GM23248 (cell line): ENCODE results near the gene TGFB1I1. TPM values are rescaled to one million over a fixed set of nuclear protein-coding genes. Genes with fewer than 3 reads are reported as not detected.

Source experiments
- DNase-seq: peaks from one replicate; pipeline ENCODE4 v3.0.0-alpha.2; 2015
- H2AFZ ChIP-seq: fragments of 200-600 bp; sonication (generic); 2 replicates; pipeline ENCODE4 v1.6.1; 2016; ENCODE audit warnings: antibody characterized with exemption
- H3F3A ChIP-seq: fragments of 200-600 bp; sonication (generic); 2 replicates; pipeline ENCODE4 v1.6.1; 2016; ENCODE audit warnings: mild to moderate bottlenecking, antibody characterized with exemption, mixed run types; ENCODE audit not compliant: insufficient read depth
- H3K27ac ChIP-seq: fragments of 200-600 bp; sonication (generic); 2 replicates; pipeline ENCODE4 v1.5.1; 2016; ENCODE audit warnings: mild to moderate bottlenecking
- H3K27me3 ChIP-seq: fragments of 200-600 bp; sonication (generic); replicated peaks from 2 replicates; pipeline ENCODE4 v1.6.1; 2016; ENCODE audit warnings: mild to moderate bottlenecking; ENCODE audit not compliant: insufficient read depth
- H3K36me3 ChIP-seq: fragments of 200-600 bp; sonication (generic); 2 replicates; pipeline ENCODE4 v1.6.1; 2016; ENCODE audit warnings: low read depth, mild to moderate bottlenecking
- H3K4me1 ChIP-seq: fragments of 200-600 bp; sonication (generic); 2 replicates; pipeline ENCODE4 v1.6.1; 2016; ENCODE audit warnings: mild to moderate bottlenecking; ENCODE audit not compliant: insufficient read depth
- H3K4me2 ChIP-seq: fragments of 200-600 bp; sonication (generic); one replicate; pipeline ENCODE4 v1.6.1; 2016; ENCODE audit warnings: mild to moderate bottlenecking; ENCODE audit not compliant: unreplicated experiment
- H3K4me3 ChIP-seq: fragments of 200-600 bp; sonication (generic); 2 replicates; pipeline ENCODE4 v1.5.1; 2016; ENCODE audit warnings: mild to moderate bottlenecking
- H3K79me2 ChIP-seq: fragments of 200-600 bp; sonication (generic); 2 replicates; pipeline ENCODE4 v1.6.1; 2016; ENCODE audit warnings: mild to moderate bottlenecking; ENCODE audit not compliant: insufficient read depth
- H3K9ac ChIP-seq: fragments of 200-600 bp; sonication (generic); 2 replicates; pipeline ENCODE4 v1.6.1; 2016; ENCODE audit warnings: mild to moderate bottlenecking
- H3K9me2 ChIP-seq: fragments of 200-600 bp; sonication (generic); 2 replicates; pipeline ENCODE4 v1.6.1; 2016; ENCODE audit warnings: mixed run types, mild to moderate bottlenecking, moderate library complexity; ENCODE audit not compliant: insufficient read depth
- H3K9me3 ChIP-seq: fragments of 200-600 bp; sonication (generic); one replicate; pipeline ENCODE4 v1.6.1; 2017; ENCODE audit warnings: low read depth
- H4K20me1 ChIP-seq: fragments of 200-600 bp; sonication (generic); 2 replicates; pipeline ENCODE4 v1.6.0; 2016; ENCODE audit not compliant: insufficient read depth
- EZH2 ChIP-seq: fragments of 200-600 bp; sonication (generic); IDR thresholded peaks from 2 replicates; pipeline ENCODE4 v1.6.1; 2018; ENCODE audit warnings: antibody characterized with exemption, mild to moderate bottlenecking; ENCODE audit not compliant: insufficient read depth, poor library complexity, severe bottlenecking
- EZH2phosphoT487 ChIP-seq: fragments of 200-600 bp; sonication (generic); IDR thresholded peaks from 2 replicates; pipeline ENCODE4 v1.6.1; 2018; ENCODE audit warnings: antibody characterized with exemption, moderate library complexity, mild to moderate bottlenecking, low read depth; ENCODE audit not compliant: insufficient read depth
- WGBS, 2 experiments: methylation state at CpG; one replicate each; pipeline ENCODE4 v1.1.6; 2015 to 2017; ENCODE audit warnings: low lambda C conversion rate in 2 of 2, low coverage in 1 of 2; ENCODE audit errors: missing lambda C conversion rate in 2 of 2; 5-methylcytosine and 5-hydroxymethylcytosine counted together
- in situ Hi-C: fragments of 300-500 bp; cut with MboI; formaldehyde crosslinking; loops from 2 replicates; pipeline ENCODE4 v1.15.0; 2020
- polyA plus RNA-seq: library from polyadenylated mRNA; unstranded; fragments of >200 nt; fragmentation: Nextera tagmentation; extraction: Ambion mirVana; gene quantifications from 2 replicates; pipeline ENCODE4 v1.2.1, GENCODE V29; 2016
- total RNA-seq: library from RNA; depleted of rRNA; stranded (reverse); fragments of >200 nt; shearing (Covaris generic); gene quantifications from 2 replicates; pipeline ENCODE4 v1.2.3, GENCODE V29; 2014

The TGFB1I1 gene
- total and polyA plus RNA-seq, 2 experiments from 2014 or later, result 88.5 to 174 TPM

DNA sequence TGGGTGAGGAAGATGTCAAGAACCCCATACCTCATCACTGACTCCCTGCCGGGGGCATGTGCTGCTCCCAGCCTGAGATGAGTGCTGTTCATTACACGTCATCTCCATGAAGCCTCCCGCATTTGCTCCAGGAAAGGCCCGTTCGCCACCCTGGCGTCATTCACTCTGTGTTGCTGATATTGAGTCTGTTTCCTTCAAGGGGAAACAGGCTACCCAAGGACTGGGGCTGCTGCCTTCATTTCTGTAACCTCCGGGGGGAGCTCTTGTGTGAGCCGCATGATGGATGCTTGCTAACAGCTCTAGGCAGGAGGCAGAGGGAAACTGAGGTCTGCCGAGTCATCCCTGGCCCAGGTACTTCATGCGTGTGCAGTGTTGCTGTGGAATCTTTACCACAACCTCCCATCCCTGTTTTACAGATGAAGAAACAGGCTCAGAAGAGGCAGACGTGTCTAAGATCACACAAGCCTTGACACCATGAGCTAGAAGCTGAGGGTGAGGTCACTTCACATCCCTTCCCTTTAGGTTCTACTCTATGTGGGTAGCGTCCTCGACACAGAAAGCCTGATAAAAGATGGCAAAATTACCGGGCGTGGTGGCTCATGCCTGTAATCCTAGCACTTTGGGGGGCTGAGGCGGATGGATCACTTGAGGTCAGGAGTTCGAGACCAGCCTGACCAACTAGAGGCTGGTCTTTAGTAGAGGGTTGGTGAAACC lies 16.2 kb upstream of the TGFB1I1 start:
- WGBS, 2 experiments, result 83% methylated on average over 17 of the region's 17 CpGs
- no peak overlapping the region for H2AFZ ChIP-seq
- no peak overlapping the region for H3K4me2 ChIP-seq
- H3K27ac ChIP-seq, result no peak overlapping the region
- peaks cover 63% of the 10 kb centered on the region for H3K4me1 ChIP-seq
- H3K9me2 ChIP-seq, result no peaks in the 10 kb centered on the region
- H4K20me1 ChIP-seq, result no peaks in the 10 kb centered on the region
- H3K9ac ChIP-seq, result no peak overlapping the region
- no peaks in the 10 kb centered on the region for H3K27me3 ChIP-seq
- H3K9me3 ChIP-seq, result no peaks in the 10 kb centered on the region
- H3K4me3 ChIP-seq, result no peak overlapping the region
- H3K36me3 ChIP-seq, result no peaks in the 10 kb centered on the region
- TF ChIP-seq EZH2, result no peak
- no peak for TF ChIP-seq EZH2phosphoT487
- DNase-seq, result no peak
- in situ Hi-C loops, result no loop called here
- H3K79me2 ChIP-seq, result peaks cover 53% of the 10 kb centered on the region
- peaks cover 42% of the 10 kb centered on the region for H3F3A ChIP-seq

GRCh38 chr16:31456988-31457360 lies 15.0 kb upstream of the TGFB1I1 start:
- DNase-seq, result peak; percentile 29
- H3K9me2 ChIP-seq, result no peaks in the 10 kb centered on the region
- H3K79me2 ChIP-seq, result peaks cover 55% of the 10 kb centered on the region
- H4K20me1 ChIP-seq, result no peaks in the 10 kb centered on the region
- H3K9ac ChIP-seq, result peak overlapping the region; percentile 87; the same call in 1 of the 2 replicates
- H2AFZ ChIP-seq, result no peak overlapping the region
- H3K4me1 ChIP-seq, result peaks cover 54% of the 10 kb centered on the region
- H3K27me3 ChIP-seq, result no peaks in the 10 kb centered on the region
- peak overlapping the region; percentile 95 for H3K4me2 ChIP-seq
- 67 to 78% methylated on average over 8 of the region's 8 CpGs for WGBS, 2 experiments
- peak overlapping the region; percentile 99 for H3K4me3 ChIP-seq
- TF ChIP-seq EZH2phosphoT487, result no peak
- TF ChIP-seq EZH2, result no peak
- H3K36me3 ChIP-seq, result no peaks in the 10 kb centered on the region
- peaks cover 44% of the 10 kb centered on the region for H3F3A ChIP-seq
- no peaks in the 10 kb centered on the region for H3K9me3 ChIP-seq
- in situ Hi-C loops, result no loop called here
- no peak overlapping the region for H3K27ac ChIP-seq

GRCh38 chr16:31458073-31458843 lies 13.7 kb upstream of the TGFB1I1 start:
- peak; percentile 67 for DNase-seq
- peak overlapping the region; percentile 86 for H2AFZ ChIP-seq
- peaks cover 32% of the 10 kb centered on the region for H3F3A ChIP-seq
- H3K36me3 ChIP-seq, result no peaks in the 10 kb centered on the region
- no peaks in the 10 kb centered on the region for H3K9me3 ChIP-seq
- peaks cover 43% of the 10 kb centered on the region for H3K4me1 ChIP-seq
- in situ Hi-C loops, result no loop called here
- H3K9me2 ChIP-seq, result no peaks in the 10 kb centered on the region
- H4K20me1 ChIP-seq, result no peaks in the 10 kb centered on the region
- H3K9ac ChIP-seq, result peak overlapping the region; percentile 87
- H3K27ac ChIP-seq, result peak overlapping the region; percentile 90
- peaks cover 57% of the 10 kb centered on the region for H3K79me2 ChIP-seq
- no peak for TF ChIP-seq EZH2phosphoT487
- no peak for TF ChIP-seq EZH2
- peak overlapping the region; percentile 95 for H3K4me2 ChIP-seq
- H3K4me3 ChIP-seq, result peak overlapping the region; percentile 99
- no peaks in the 10 kb centered on the region for H3K27me3 ChIP-seq
- WGBS, 2 experiments, result 2% methylated on average over 28 to 41 of the region's 42 CpGs

DNA sequence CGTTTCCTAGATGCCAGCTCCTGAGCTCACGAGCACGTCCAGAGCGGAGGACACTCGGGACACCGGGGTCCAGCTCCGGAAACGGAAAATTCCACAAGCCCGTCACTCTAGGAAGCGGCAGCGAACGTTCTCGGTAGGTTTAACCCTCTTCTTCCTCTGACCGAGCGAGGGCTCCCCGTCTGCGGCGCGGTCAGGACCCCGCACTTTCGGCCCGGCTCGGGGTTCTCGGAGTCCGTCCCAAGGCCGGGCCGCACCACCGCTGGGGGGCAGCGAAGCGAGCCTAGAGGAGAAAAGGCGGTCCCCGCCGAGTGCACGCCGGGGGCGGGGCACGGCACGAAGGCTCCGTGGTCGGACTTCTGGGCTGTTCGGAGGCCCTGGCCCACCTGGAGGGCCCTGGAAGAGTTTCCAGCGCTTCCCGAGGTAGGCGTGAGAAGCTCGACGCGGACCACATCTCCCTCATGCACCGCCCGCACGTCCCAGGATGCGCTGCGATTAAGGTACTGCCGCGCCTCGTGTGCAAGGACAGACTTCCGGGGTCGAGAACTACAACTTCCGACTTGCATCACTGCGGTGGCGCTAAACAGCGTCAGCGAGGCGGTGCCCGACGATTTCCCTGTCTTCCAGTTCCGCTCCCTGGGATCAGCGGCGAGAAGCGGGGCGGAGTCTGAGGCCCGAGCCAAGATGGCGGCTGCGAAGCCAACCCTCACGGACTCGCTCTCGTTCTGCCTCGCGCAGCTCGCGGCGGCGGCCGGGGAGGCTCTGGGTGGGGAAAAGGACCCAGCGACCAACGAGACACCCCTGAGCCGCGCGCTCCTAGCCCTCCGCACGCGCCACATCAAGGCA lies 12.9 kb upstream of the TGFB1I1 start, which contains the start of gene ARMC5:
Gene ARMC5 (plus strand): TSS at position 658 of the 843 bp plus-strand sequence. CDS start 24 bp downstream, at position 682.
- peak within 1 kb of the TSS; percentile 86 for H2AFZ ChIP-seq
- peaks cover 27% of the 10 kb centered on the region for H3F3A ChIP-seq
- peaks cover 35% of the 10 kb centered on the region for H3K4me1 ChIP-seq
- H3K9me3 ChIP-seq, result no peaks in the 10 kb centered on the region
- H3K79me2 ChIP-seq, result peaks cover 57% of the 10 kb centered on the region
- H3K4me3 ChIP-seq, result peak within 1 kb of the TSS; percentile 99
- no peaks in the 10 kb centered on the region for H4K20me1 ChIP-seq
- no peaks in the 10 kb centered on the region for H3K36me3 ChIP-seq
- 0 to 2% methylated on average over 61 to 79 of the region's 91 CpGs for WGBS, 2 experiments
- no peaks in the 10 kb centered on the region for H3K9me2 ChIP-seq
- in situ Hi-C loops, result no loop called here
- H3K9ac ChIP-seq, result peak within 1 kb of the TSS; percentile 87
- no peak for TF ChIP-seq EZH2phosphoT487
- TF ChIP-seq EZH2, result no peak
- H3K4me2 ChIP-seq, result peak within 1 kb of the TSS; percentile 95
- no peaks in the 10 kb centered on the region for H3K27me3 ChIP-seq
- DNase-seq, result peak; percentile 100
- H3K27ac ChIP-seq, result peak within 1 kb of the TSS; percentile 90
